Measurements from ENCODE around the gene OR2AT4. TPM values are rescaled to one million over a fixed set of nuclear protein-coding genes. Genes with fewer than 3 reads are reported as not detected.

The OR2AT4 gene
- total RNA-seq, 1 donor from 2014 or later, result not detected

GRCh38 chr11:75079546-75079945 is 17.1 kb downstream of the OR2AT4 start:
- no peaks in the 10 kb centered on the region for H3K4me1 ChIP-seq
- intact Hi-C loops (cut with micrococcal nuclease), result no loop called here
- no peak for DNase-seq

DNA sequence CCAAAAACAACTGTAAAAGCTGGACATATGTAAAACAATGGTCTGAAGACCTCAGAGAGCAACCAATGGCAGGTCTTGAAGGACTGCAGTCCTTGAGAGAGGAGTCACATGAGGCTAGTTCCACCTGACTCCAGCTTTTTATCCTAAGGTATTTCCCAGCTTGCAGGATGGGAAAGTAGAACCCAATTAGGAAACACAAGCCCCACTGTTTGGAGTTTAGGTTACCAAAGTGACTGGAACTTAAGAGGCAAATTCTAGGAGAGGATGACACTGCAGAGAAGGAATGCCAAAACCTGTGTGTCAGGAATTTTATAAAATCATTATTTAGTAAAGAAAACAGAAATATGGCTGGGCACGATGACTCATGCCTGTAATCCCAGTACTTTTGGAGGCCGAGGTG is 18.4 kb downstream of the OR2AT4 start:
- TF ChIP-seq, protein P1, sequence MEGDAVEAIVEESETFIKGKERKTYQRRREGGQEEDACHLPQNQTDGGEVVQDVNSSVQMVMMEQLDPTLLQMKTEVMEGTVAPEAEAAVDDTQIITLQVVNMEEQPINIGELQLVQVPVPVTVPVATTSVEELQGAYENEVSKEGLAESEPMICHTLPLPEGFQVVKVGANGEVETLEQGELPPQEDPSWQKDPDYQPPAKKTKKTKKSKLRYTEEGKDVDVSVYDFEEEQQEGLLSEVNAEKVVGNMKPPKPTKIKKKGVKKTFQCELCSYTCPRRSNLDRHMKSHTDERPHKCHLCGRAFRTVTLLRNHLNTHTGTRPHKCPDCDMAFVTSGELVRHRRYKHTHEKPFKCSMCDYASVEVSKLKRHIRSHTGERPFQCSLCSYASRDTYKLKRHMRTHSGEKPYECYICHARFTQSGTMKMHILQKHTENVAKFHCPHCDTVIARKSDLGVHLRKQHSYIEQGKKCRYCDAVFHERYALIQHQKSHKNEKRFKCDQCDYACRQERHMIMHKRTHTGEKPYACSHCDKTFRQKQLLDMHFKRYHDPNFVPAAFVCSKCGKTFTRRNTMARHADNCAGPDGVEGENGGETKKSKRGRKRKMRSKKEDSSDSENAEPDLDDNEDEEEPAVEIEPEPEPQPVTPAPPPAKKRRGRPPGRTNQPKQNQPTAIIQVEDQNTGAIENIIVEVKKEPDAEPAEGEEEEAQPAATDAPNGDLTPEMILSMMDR (IDR thresholded peaks at IDR 0.05; ENCODE audit: borderline replicate concordance), result no peak
- Histone ChIP-seq H3K27me3 (ENCODE audit: low read depth) (peaks cover 61% of the 10 kb centered on the region), H3K36me3 (no peaks in the 10 kb centered on the region), H3K9me3 (replicated peaks) (no peaks in the 10 kb centered on the region), H3K4me1 (no peaks in the 10 kb centered on the region), H3K27ac (replicated peaks) (no peak overlapping the region), H3K4me3 (no peak overlapping the region)
- intact Hi-C loops (cut with micrococcal nuclease), result no loop called here
- DNase-seq, result no peak

More at GRCh38 chr11:75079546-75079945, 17.1 kb downstream of the OR2AT4 start:
- no peak overlapping the region for H3K4me3 ChIP-seq
- no peaks in the 10 kb centered on the region for H3K36me3 ChIP-seq
- no peaks in the 10 kb centered on the region for H3K9me3 ChIP-seq (replicated peaks)
- peaks cover 65% of the 10 kb centered on the region for H3K27me3 ChIP-seq (ENCODE audit: low read depth)
- TF ChIP-seq, protein P1 (IDR thresholded peaks at IDR 0.05; ENCODE audit: borderline replicate concordance), result no peak
- H3K27ac ChIP-seq (replicated peaks), result no peak overlapping the region

DNA sequence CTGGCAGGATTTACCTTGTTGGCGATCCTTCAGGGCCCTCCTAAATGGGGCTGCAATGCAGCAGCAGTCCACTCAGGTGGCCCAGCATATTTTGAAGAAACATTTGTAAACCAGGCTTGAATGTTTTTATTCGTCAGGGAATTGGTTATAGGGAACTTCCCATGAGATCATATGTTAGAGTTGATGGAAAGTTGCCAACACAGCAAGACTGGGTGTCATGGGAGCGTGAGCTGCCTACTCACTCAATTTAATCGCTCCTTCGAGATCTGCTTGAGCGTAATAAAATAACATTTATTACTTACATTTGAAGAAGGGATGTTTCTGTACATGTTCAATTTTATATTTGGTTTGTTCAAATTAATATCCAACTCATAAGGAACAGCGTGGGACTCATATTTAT is 19.4 kb downstream of the OR2AT4 start:
- no peaks in the 10 kb centered on the region for H3K4me1 ChIP-seq
- DNase-seq, result no peak
- H3K36me3 ChIP-seq, result no peaks in the 10 kb centered on the region
- no peaks in the 10 kb centered on the region for H3K9me3 ChIP-seq (replicated peaks)
- no peak overlapping the region for H3K4me3 ChIP-seq
- TF ChIP-seq, protein P1 (IDR thresholded peaks at IDR 0.05; ENCODE audit: borderline replicate concordance), result no peak
- intact Hi-C loops (cut with micrococcal nuclease), result no loop called here
- no peak overlapping the region for H3K27ac ChIP-seq (replicated peaks)
- peaks cover 59% of the 10 kb centered on the region for H3K27me3 ChIP-seq (ENCODE audit: low read depth)

DNA sequence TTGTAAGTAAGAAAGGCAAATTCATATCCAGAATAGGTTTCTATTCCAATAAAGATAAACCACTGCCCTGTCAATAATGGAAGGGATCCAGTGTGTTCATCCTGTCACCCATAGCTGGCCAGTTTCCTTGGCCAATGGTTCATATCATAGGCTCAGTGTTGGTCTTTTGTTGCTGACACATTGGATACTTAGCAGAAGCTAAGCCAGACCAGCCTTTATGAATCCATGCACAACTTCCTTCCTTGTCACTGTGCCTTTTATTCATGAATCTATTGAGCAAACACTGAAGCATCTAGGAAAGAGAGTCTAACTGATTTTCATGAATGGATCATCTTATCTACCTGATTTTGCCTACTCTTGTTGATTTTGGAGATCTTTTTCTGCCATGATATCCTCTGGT is 20.0 kb downstream of the OR2AT4 start:
- no peaks in the 10 kb centered on the region for H3K36me3 ChIP-seq
- TF ChIP-seq, protein P1 (IDR thresholded peaks at IDR 0.05; ENCODE audit: borderline replicate concordance), result no peak
- peaks cover 58% of the 10 kb centered on the region for H3K27me3 ChIP-seq (ENCODE audit: low read depth)
- H3K9me3 ChIP-seq (replicated peaks), result no peaks in the 10 kb centered on the region
- H3K27ac ChIP-seq (replicated peaks), result no peak overlapping the region
- intact Hi-C loops (cut with micrococcal nuclease), result no loop called here
- no peak overlapping the region for H3K4me3 ChIP-seq
- H3K4me1 ChIP-seq, result no peaks in the 10 kb centered on the region
- no peak for DNase-seq

- Histone ChIP-seq H3K36me3 (no peaks in the 10 kb centered on the region), H3K9me3 (replicated peaks) (no peaks in the 10 kb centered on the region), H3K4me3 (no peak overlapping the region), H3K27me3 (ENCODE audit: low read depth) (peaks cover 63% of the 10 kb centered on the region), H3K27ac (replicated peaks) (no peak overlapping the region), H3K4me1 (no peaks in the 10 kb centered on the region)
- TF ChIP-seq, protein P1 (IDR thresholded peaks at IDR 0.05; ENCODE audit: borderline replicate concordance), result no peak
- no peak for DNase-seq
- intact Hi-C loops (cut with micrococcal nuclease), result no loop called here
Observed at GRCh38 chr11:75073459-75074190, 23.1 kb downstream of the OR2AT4 start.
